ENCODE measurements around the gene PLEKHH3.
"Not testable (repeated sequence)": the region's sequence is repeated elsewhere in the genome, so short reads cannot be mapped to it uniquely, and the experiment has no call there.

Gene PLEKHH3

GRCh38 chr17:42672038-42672437 lies 4.8 kb downstream of the PLEKHH3 start:
- no peak for DNase-seq (ENCODE audit: low read depth in 2 of 2)

DNA sequence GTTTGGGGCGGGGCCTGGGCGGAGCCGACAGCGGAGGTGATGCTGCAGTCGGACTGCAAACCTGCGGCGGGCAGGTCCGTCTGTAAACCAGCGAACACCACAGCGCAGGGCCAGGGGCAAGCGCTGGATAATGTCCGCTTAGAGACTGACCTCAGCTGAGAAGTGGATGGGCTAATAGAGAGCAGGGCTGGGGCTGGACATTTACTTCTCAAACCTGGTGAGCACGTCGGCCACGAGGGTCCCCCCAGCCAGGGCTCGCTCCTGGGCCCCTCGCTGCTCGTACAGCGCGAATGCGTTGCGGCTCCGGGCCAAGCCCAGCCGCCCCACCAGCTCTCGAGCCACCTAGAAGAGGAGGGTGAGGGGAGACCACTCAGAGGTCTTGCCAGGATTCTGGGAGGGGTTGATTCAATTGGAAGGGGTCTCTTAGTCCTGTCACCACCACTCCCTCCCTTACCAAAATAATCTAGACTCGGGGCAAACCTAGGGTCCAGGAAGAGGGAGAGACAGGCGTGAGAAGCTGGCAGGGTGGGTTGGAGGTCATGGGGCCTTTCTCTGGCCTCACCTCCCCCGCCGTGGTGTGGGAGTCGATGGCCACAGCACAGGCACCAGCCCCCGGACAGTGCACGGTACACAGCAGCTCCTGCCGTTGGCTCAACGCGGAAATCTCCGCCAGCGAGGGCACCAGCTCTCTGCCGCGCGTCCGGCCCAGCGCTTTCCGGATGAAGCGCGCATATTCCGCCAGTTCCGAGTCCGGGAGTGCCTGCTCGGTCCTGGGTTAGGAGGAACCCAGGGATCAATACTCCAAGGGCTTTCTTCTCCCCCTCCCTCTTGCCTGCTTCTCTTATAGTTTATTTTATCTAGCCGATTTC lies 5.8 kb downstream of the PLEKHH3 start:
- no peak for DNase-seq (ENCODE audit: low read depth in 2 of 2)

DNA sequence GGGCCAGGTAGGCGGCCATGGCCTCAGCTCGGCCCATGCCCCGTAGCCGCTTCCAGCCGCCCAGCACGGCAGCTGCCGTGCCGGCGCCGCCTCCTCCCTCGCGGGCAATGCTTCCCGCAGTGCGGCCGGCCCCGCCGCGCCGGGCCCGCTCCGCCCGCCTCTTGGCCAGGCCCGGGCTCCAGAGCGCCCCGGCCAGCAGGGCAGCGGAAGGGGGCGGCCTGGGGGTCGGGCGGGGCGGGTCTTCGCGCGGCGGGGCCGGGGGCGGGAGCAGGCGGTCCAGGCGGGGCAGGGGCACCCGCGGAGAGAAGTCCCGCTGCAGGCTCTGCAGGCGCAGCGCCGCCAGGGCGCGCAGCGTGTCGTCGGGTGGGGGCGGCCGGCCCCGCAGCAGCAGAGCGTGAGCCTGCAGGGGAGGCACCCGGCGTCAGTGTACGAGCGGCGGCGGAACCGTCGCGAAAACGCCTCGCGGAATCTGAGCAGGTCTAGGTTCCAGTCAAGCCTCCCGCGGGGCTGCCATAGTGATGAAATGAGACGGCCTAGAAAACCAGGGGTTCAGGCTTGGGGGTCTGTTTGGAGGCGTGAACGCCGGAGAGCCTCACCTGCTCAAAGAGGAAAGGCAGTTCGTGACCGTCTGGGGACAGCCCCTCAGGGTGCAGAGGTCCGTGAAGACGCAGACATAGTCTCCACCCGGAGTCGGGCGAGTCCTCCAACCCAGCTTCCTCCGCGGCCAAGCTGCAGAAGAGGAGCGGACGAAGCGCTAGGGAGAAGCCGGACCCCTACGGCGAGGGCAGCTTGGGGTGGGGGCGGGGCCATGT lies 6.6 kb downstream of the PLEKHH3 start:
- no peak for DNase-seq (ENCODE audit: low read depth in 2 of 2)

- DNase-seq (ENCODE audit: low read depth in 2 of 2): no peak
Observed at GRCh38 chr17:42669705-42669976, 7.2 kb downstream of the PLEKHH3 start.

DNA sequence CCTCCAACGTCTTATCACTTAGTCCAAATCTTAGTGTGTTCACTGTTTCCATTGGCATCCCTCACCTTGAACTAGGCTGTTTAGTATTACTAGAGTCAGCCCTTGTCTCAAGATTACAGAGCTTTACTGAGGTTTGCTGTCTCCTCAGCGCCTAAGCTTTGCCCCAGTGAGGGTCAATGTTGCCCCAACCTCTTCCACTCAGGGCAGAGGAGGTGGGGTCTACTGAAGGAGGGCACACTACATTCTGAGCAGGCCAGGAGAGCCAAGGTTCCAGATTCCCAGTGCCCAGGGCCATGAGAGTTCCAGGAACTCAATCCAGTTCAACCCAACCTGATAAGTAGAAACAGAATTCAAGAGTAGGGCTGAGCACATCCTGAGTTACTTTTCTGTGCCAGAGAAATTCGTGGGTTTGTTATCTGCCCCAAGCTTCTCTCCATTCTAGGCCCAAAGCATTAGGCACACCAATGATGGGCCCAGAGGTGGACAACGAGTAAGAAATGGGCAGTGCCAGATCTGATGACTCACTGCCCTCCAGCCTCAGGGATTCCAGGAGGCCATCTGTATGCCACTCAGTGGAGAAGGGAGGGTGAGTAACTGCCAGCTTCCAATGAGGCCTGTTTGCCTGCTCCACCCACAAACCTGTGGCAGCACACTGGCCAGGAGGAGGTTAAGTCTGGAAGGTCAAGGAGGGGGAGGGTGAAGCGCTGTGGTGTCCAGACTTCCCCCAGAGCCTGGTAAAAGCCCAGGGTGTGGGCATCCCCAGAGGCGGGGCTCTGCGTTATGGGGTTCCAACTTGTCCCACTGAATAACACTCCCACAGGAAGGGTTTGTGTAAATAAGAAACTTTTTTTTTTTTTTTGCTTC lies 9.5 kb downstream of the PLEKHH3 start:
- no peak for DNase-seq (ENCODE audit: low read depth in 2 of 2)

DNA sequence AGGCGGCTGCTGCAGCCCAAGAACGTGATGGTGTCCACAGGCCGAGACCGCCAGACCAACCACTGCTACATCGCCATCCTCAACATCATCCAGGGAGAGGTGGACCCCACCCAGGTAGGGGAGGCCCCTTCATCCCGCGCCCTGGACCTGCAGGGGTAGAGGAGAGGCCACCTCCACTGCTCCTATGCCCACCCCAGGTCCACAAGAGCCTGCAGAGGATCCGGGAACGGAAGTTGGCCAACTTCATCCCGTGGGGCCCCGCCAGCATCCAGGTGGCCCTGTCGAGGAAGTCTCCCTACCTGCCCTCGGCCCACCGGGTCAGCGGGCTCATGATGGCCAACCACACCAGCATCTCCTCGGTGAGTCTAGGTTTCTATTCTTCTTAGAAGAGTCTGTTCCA lies 10.7 kb downstream of the PLEKHH3 start:
- DNase-seq (ENCODE audit: low read depth in 2 of 2): not testable (repeated sequence)

GRCh38 chr17:42665581-42666001 lies 11.2 kb downstream of the PLEKHH3 start:
- no peak for DNase-seq (ENCODE audit: low read depth in 2 of 2)

- DNase-seq (ENCODE audit: low read depth in 2 of 2): no peak
Observed at GRCh38 chr17:42660692-42661345, 16.0 kb downstream of the PLEKHH3 start.

- DNase-seq (ENCODE audit: low read depth in 2 of 2): not testable (repeated sequence)
Observed at GRCh38 chr17:42659932-42660274, 16.9 kb downstream of the PLEKHH3 start.

GRCh38 chr17:42659079-42659931 lies 17.5 kb downstream of the PLEKHH3 start, which contains the start of gene TUBG2:
Gene TUBG2, plus strand, starts transcription at chr17:42659284. Its CDS starts 220 bp downstream, at chr17:42659504.
- peak; percentile 43 to 53 for DNase-seq (ENCODE audit: low read depth in 2 of 2)

DNA sequence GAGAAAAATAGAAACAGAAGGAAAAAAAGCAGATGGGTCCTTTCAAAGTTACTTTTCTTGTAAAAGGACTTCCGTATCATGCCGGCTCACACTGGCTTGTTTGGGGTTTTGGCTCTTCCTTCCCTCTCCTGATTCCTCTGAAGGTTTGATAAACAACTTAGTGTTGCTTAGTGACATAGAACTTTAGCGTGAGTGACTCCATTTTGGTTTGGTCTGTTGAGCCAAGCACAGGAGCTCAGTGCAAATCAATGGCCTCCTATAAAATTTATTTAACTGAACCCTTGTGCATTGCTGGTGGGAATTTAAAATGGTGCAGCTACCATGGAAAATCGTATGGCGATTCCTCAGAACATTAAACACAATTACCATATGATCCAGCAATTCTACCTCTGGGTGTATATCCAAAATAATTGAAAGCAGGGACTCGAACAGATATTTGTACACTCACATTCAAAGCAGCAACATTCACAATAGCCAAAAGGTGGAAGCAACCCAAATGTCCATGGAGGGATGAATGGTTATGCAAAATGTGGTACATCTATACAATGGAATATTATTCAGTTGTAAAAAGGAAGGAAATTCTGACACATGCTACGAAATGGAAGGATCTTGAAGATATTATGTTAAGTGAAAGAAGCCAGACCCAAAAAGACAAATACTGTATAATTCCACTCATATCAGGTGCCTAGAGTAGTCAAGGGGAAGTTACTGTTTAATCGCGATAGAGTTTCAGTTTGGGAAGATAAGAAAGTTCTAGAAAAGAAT lies 18.8 kb downstream of the PLEKHH3 start:
- no peak for DNase-seq (ENCODE audit: low read depth in 2 of 2)

- no peak for DNase-seq (ENCODE audit: low read depth in 2 of 2)
Observed at GRCh38 chr17:42655528-42655927, 21.3 kb downstream of the PLEKHH3 start.

DNA sequence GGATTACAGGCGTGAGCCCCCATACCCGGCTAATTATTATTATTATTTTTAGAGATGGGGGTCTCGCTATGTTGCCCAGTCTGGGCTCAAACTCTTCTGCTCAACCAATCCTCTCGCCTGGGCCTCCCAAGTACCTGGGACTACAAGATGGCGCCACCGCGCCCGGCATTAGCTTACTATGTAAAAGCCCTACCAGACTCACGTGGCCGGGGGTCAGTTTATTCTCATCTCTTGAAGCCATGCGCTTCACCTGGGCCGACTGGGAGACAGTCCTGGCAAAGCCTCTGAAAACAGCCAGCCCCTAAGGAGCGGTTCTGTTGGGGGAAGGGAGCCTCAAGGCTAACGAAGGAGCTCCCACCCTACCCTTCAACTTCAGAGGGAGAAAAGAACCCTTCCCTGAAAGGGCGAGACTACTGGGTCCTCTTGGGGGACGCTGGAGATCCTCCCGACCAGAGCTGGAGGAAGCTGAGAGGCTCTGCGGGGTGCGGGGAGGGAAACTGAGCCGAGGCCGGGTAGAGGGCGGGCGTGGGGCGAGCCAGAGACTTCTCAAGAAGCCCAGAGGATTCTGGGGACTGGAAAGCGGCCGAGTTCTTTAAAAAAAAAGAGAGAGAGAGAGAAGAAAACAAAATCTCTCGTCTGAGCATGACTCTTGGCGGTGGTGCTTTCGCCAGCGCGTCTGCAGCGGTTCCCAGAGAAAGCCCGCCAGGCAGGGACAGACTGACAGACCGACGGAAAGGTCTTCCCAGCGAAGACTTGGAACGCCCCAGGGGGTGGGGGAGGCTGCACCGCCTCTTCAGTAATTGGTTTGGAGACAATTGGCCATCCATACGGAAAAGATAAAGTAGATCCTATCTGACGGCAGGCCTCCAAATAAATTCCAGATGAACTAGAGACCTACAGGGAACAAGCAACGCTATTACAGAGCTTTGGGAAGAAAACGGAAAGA lies 23.3 kb downstream of the PLEKHH3 start:
- DNase-seq (ENCODE audit: low read depth in 2 of 2): no peak

- DNase-seq (ENCODE audit: low read depth in 2 of 2): no peak
Observed at GRCh38 chr17:42651392-42651791, 25.4 kb downstream of the PLEKHH3 start.

DNA sequence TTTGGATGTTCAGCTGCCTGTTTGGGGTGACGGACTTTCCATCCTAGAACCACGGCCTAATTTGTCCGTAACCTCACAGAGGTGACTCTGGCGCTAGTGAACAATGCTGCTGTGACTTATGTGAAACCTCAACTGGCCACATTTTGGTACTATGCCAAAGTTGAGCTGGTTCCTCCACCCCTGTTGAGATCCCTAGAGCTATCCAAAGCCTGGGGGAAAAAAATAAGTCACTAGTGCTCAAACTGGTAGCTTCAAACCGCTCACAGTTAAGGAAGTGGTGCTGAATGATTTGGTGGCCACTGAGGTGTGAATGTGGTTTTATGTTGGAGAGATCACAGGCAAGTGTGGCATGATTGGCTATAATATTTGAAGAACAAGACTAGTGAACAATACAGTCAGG lies 29.0 kb downstream of the PLEKHH3 start:
- DNase-seq (ENCODE audit: low read depth in 2 of 2): no peak

DNA sequence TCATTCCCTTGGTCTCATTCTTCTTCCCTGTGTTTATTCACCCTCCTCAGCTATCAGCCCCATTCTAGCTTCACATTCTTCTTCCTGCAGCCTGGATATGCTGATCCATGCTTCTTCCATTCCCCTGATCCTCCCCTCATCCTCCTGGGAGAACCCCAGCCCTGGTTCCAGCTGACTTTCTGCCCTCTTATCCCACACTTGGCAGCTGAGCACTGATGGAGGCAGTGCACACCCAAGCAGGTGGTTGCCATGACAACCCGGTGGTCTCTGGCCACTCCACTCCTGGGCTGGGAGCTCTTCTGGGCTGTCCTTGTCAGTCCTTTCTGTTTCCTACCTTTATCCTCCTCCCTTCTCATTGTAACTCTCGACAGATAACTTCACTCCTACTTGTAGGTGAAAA lies 34.5 kb downstream of the PLEKHH3 start:
- DNase-seq (ENCODE audit: low read depth in 2 of 2): no peak

DNA sequence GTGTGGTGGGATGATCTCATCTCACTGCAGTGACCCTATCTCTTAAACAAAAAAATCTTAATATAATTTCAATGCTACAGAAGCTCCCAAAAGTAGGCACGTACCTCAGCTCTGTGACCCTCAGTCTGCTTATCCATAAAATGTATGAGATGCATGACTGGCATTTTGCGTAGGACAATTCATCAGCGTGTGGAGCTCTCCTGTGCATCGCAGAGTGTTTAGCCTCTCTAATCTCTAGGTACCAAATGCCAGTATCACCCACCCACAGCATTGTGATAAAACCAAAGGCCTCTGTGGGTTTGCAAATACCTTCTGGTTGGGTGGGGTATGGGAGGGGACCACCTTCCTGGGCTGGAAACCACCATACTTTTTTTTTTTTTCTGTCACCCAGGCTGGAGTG lies 36.7 kb downstream of the PLEKHH3 start:
- no peak for DNase-seq (ENCODE audit: low read depth in 2 of 2)

GRCh38 chr17:42639525-42640113 lies 37.2 kb downstream of the PLEKHH3 start:
- DNase-seq (ENCODE audit: low read depth in 2 of 2): no peak
